PC-3 (cell line): Measurements from ENCODE around the gene APH1B. TPM values are rescaled to one million over a fixed set of nuclear protein-coding genes. Genes with fewer than 3 reads are reported as not detected.

Experiments
- ATAC-seq: fragments of 200-7000 bp; cut with Tn5 transposase; 2 replicates; pipeline ENCODE4 v1.9.1; 2020; ENCODE audit warnings: mild to moderate bottlenecking, moderate library complexity
- BruUV-seq: library from RNA; stranded (reverse); fragments of 400-500 nt; replicated peaks from 2 replicates; lab custom pipeline; 2021; lab: Mats Ljungman, UMichigan
- CTCF ChIA-PET: fragments of 300-600 bp; sonication (Branson Sonifier 250); formaldehyde crosslinking; loops from one replicate; lab custom pipeline; 2022; ENCODE audit warnings: antibody characterized with exemption; lab: Charles Lee
- POLR2A ChIA-PET: fragments of 300-600 bp; sonication (Branson Sonifier 250); formaldehyde crosslinking; loops from one replicate; lab custom pipeline; 2022; ENCODE audit warnings: antibody characterized with exemption; ENCODE audit not compliant: unreplicated experiment; lab: Charles Lee
- DNase-seq: peaks from one replicate; pipeline ENCODE4 v3.0.0-alpha.2; 2015
- H2AFZ ChIP-seq: fragments of 300-600 bp; sonication (generic); 2 replicates; pipeline ENCODE4 v1.6.0; 2016; ENCODE audit warnings: antibody characterized with exemption, low read length
- H3F3A ChIP-seq: fragments of 300-600 bp; sonication (generic); one replicate; pipeline ENCODE4 v1.6.0; 2017; ENCODE audit warnings: antibody characterized with exemption, low read length, control low read depth, mild to moderate bottlenecking; ENCODE audit not compliant: unreplicated experiment
- H3K27ac ChIP-seq: fragments of 300-600 bp; sonication (generic); 2 replicates; pipeline ENCODE4 v1.5.1; 2016; ENCODE audit warnings: mild to moderate bottlenecking, low read length
- H3K27me3 ChIP-seq: fragments of 300-600 bp; sonication (generic); 2 replicates; pipeline ENCODE4 v1.6.1; 2016; ENCODE audit warnings: low read length, mixed read lengths
- H3K36me3 ChIP-seq: fragments of 300-600 bp; sonication (generic); 2 replicates; pipeline ENCODE4 v1.6.1; 2016; ENCODE audit warnings: low read depth, mixed run types, low read length, mixed read lengths
- H3K4me1 ChIP-seq: fragments of 300-600 bp; sonication (generic); 2 replicates; pipeline ENCODE4 v1.5.1; 2016; ENCODE audit warnings: low read length; ENCODE audit not compliant: insufficient read depth
- H3K4me2 ChIP-seq: fragments of 300-600 bp; sonication (generic); 2 replicates; pipeline ENCODE4 v1.6.0; 2016; ENCODE audit warnings: low read length
- H3K4me3 ChIP-seq: fragments of 300-600 bp; sonication (generic); 2 replicates; pipeline ENCODE4 v1.5.1; 2016; ENCODE audit warnings: mild to moderate bottlenecking, low read length, mixed read lengths
- H3K79me2 ChIP-seq: fragments of 300-600 bp; sonication (generic); 2 replicates; pipeline ENCODE4 v1.6.1; 2017; ENCODE audit warnings: low read length, mixed read lengths
- H3K9ac ChIP-seq: fragments of 300-600 bp; sonication (generic); 2 replicates; pipeline ENCODE4 v1.6.0; 2016; ENCODE audit warnings: mild to moderate bottlenecking, low read length
- H3K9me2 ChIP-seq: fragments of 300-600 bp; sonication (generic); replicated peaks from 2 replicates; pipeline ENCODE4 v1.6.1; 2016; ENCODE audit warnings: mixed run types, low read length, mixed read lengths
- H3K9me3 ChIP-seq: fragments of 300-600 bp; sonication (generic); 2 replicates; pipeline ENCODE4 v1.6.1; 2016; ENCODE audit warnings: low read length, mixed read lengths
- H4K20me1 ChIP-seq: fragments of 300-600 bp; sonication (generic); 2 replicates; pipeline ENCODE4 v1.6.1; 2016; ENCODE audit warnings: low read length, mixed read lengths
- EZH2 ChIP-seq: fragments of 300-600 bp; sonication (generic); IDR thresholded peaks from one replicate; pipeline ENCODE4 v1.6.1; 2017; ENCODE audit warnings: antibody characterized with exemption, mild to moderate bottlenecking, low read length; ENCODE audit not compliant: unreplicated experiment
- EZH2phosphoT487 ChIP-seq: fragments of 300-600 bp; sonication (generic); IDR thresholded peaks from 2 replicates; pipeline ENCODE4 v1.6.1; 2018; ENCODE audit warnings: mild to moderate bottlenecking, antibody characterized with exemption, low read length, borderline replicate concordance
- intact Hi-C: fragments of 100-400 bp; cut with micrococcal nuclease; formaldehyde crosslinking; loops from 2 replicates; pipeline ENCODE4 v1.9.0; 2023
- total RNA-seq: library from RNA; depleted of rRNA; stranded (reverse); fragments of >200 nt; gene quantifications from 2 replicates; pipeline ENCODE4 v1.2.3, GENCODE V29; 2014
- TF ChIP-seq, protein P1 (sequence below): fragments of 300-600 bp; sonication (generic); conservative IDR thresholded peaks from 2 replicates; pipeline ENCODE4 v1.5.1; 2017; ENCODE audit warnings: antibody characterized with exemption, low read depth, mild to moderate bottlenecking, low read length

The APH1B gene
- total RNA-seq, 1 experiment from 2014 or later: 2.8 TPM

- intact Hi-C loops: no loop called here
- ATAC-seq (no peak), DNase-seq (no peak)
- Histone ChIP-seq H2AFZ (no peak overlapping the region), H3K27me3 (no peaks in the 10 kb centered on the region), H3K79me2 (no peaks in the 10 kb centered on the region), H3K36me3 (no peaks in the 10 kb centered on the region), H3K4me2 (no peak overlapping the region), H3K9me3 (no peaks in the 10 kb centered on the region), H3K9me2 (no peaks in the 10 kb centered on the region), H3F3A (no peaks in the 10 kb centered on the region), H3K9ac (no peak overlapping the region), H3K4me3 (no peak overlapping the region), H4K20me1 (no peaks in the 10 kb centered on the region), H3K4me1 (no peaks in the 10 kb centered on the region), H3K27ac (no peak overlapping the region)
- TF ChIP-seq EZH2phosphoT487: no peak
- TF ChIP-seq EZH2: no peak
- TF ChIP-seq, protein P1, sequence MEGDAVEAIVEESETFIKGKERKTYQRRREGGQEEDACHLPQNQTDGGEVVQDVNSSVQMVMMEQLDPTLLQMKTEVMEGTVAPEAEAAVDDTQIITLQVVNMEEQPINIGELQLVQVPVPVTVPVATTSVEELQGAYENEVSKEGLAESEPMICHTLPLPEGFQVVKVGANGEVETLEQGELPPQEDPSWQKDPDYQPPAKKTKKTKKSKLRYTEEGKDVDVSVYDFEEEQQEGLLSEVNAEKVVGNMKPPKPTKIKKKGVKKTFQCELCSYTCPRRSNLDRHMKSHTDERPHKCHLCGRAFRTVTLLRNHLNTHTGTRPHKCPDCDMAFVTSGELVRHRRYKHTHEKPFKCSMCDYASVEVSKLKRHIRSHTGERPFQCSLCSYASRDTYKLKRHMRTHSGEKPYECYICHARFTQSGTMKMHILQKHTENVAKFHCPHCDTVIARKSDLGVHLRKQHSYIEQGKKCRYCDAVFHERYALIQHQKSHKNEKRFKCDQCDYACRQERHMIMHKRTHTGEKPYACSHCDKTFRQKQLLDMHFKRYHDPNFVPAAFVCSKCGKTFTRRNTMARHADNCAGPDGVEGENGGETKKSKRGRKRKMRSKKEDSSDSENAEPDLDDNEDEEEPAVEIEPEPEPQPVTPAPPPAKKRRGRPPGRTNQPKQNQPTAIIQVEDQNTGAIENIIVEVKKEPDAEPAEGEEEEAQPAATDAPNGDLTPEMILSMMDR: no peak
- CTCF ChIA-PET: no interaction called here
- BruUV-seq: no TSS peak
- POLR2A ChIA-PET: no interaction called here
These were observed 5.7 kb downstream of the APH1B start for GRCh38 chr15:63283126-63283525.

- H3K9ac ChIP-seq: no peak overlapping the region
- BruUV-seq: no TSS peak
- no peaks in the 10 kb centered on the region for H3K9me2 ChIP-seq
- no peaks in the 10 kb centered on the region for H4K20me1 ChIP-seq
- no peaks in the 10 kb centered on the region for H3K27me3 ChIP-seq
- H3K27ac ChIP-seq: no peak overlapping the region
- H3K4me2 ChIP-seq: no peak overlapping the region
- TF ChIP-seq, protein P1: no peak
- TF ChIP-seq EZH2: no peak
- no peak for TF ChIP-seq EZH2phosphoT487
- no peaks in the 10 kb centered on the region for H3K36me3 ChIP-seq
- H2AFZ ChIP-seq: no peak overlapping the region
- H3K4me1 ChIP-seq: no peaks in the 10 kb centered on the region
- no peak overlapping the region for H3K4me3 ChIP-seq
- DNase-seq (no peak), ATAC-seq (no peak)
- ChIA-PET POLR2A (no interaction called here), CTCF (no interaction called here)
- H3K79me2 ChIP-seq: no peaks in the 10 kb centered on the region
- H3K9me3 ChIP-seq: no peaks in the 10 kb centered on the region
- no peaks in the 10 kb centered on the region for H3F3A ChIP-seq
- intact Hi-C loops: no loop called here
These were observed 6.9 kb downstream of the APH1B start for GRCh38 chr15:63284335-63284734.

- CTCF ChIA-PET: no interaction called here
- Histone ChIP-seq H3K27me3 (no peaks in the 10 kb centered on the region), H3K79me2 (no peaks in the 10 kb centered on the region), H3F3A (no peaks in the 10 kb centered on the region), H3K4me1 (peaks cover 5% of the 10 kb centered on the region; the same call in 1 of the 2 replicates), H3K4me2 (no peak overlapping the region), H3K4me3 (no peak overlapping the region), H3K27ac (no peak overlapping the region), H4K20me1 (no peaks in the 10 kb centered on the region), H2AFZ (no peak overlapping the region), H3K9me3 (no peaks in the 10 kb centered on the region), H3K9ac (no peak overlapping the region), H3K9me2 (no peaks in the 10 kb centered on the region), H3K36me3 (no peaks in the 10 kb centered on the region)
- no TSS peak for BruUV-seq
- intact Hi-C loops: loop anchor here (5.0 kb wide), 3 partner anchors 175 to 310 kb away; partner anchors contain the start of genes FBXL22 and USP3
- POLR2A ChIA-PET: no interaction called here
- TF ChIP-seq EZH2 (no peak), EZH2phosphoT487 (no peak)
- TF ChIP-seq, protein P1: no peak
- no peak for DNase-seq
- no peak for ATAC-seq
These were observed 9.7 kb downstream of the APH1B start for GRCh38 chr15:63287109-63287508.
